Adipocyte (in vitro differentiated cells): ENCODE data around the gene PDZD11.
"Not testable (repeated sequence)": the region's sequence is repeated elsewhere in the genome, so short reads cannot be mapped to it uniquely, and the experiment has no call there.

Experiments used
- DNase-seq: peaks from one replicate; pipeline ENCODE4 v3.0.0-alpha.2; 2015; ENCODE audit warnings: low read depth
- H3K27me3 ChIP-seq: replicated peaks from 2 replicates; pipeline ENCODE4 v1.7.0; 2013; ENCODE audit warnings: mild to moderate bottlenecking, low read length, moderate library complexity; ENCODE audit not compliant: control insufficient read depth, insufficient read depth
- H3K36me3 ChIP-seq: 2 replicates; pipeline ENCODE4 v1.7.0; 2013; ENCODE audit warnings: low read length, mild to moderate bottlenecking, moderate library complexity; ENCODE audit not compliant: control insufficient read depth, insufficient read depth, severe bottlenecking
- H3K4me1 ChIP-seq: 2 replicates; pipeline ENCODE4 v1.7.0; 2013; ENCODE audit warnings: mild to moderate bottlenecking, low read length, moderate library complexity; ENCODE audit not compliant: control insufficient read depth, insufficient read depth
- H3K4me3 ChIP-seq: 2 replicates; pipeline ENCODE4 v1.7.0; 2013; ENCODE audit warnings: mild to moderate bottlenecking, low read length, moderate library complexity
- H3K9ac ChIP-seq: 2 replicates; pipeline ENCODE4 v1.7.0; 2013; ENCODE audit warnings: mild to moderate bottlenecking, low read length, moderate library complexity
- H3K9me3 ChIP-seq: 2 replicates; pipeline ENCODE4 v1.7.0; 2013; ENCODE audit warnings: mild to moderate bottlenecking, low read length, moderate library complexity; ENCODE audit not compliant: control insufficient read depth

PDZD11 gene

DNA sequence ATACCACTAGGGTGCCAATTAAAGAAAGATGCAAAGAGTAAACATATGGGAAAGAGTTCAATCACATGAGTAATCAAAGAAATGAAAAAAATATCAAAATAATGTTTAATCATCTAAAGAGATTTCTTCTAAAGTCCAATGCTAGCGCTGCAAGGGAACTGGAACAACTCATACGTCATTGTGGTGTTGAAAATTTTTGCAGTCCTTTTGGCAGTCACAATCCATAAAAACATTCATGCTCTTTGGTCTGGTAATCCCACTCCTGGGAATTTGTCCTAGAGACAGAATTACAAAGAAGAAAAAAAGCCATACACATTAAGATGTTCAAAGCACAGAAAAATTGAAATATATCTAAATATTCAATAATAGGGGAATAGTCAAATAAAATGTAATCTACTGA, 34.3 kb downstream of the PDZD11 start:
- Histone ChIP-seq H3K9me3 (peaks cover 6% of the 10 kb centered on the region), H3K9ac (no peak overlapping the region), H3K4me3 (no peak overlapping the region), H3K27me3 (peaks cover 13% of the 10 kb centered on the region), H3K4me1 (peaks cover 25% of the 10 kb centered on the region), H3K36me3 (no peaks in the 10 kb centered on the region)
- DNase-seq, result no peak

DNA sequence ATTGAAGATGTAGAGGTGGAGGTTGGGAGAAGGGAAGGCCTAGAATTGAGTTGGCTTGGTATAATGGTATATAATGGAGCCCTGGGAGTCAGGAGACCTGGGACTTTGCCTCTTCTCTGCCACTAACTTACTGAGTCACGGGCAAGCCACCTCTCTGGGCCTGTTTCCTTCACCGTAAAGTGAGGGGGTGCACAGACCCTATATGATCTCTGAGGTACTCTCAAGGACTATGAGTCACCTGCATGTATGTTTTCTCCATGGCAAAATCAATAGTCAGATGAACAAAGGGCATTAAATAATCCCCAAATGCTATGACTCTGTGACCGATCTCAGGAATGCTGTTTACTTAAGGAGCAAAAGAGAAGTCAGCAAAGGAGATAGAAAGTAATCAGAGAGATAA, 34.8 kb downstream of the PDZD11 start:
- H3K9ac ChIP-seq, result no peak overlapping the region
- H3K27me3 ChIP-seq, result peaks cover 13% of the 10 kb centered on the region
- DNase-seq, result no peak
- no peak overlapping the region for H3K4me3 ChIP-seq
- peaks cover 25% of the 10 kb centered on the region for H3K4me1 ChIP-seq
- H3K36me3 ChIP-seq, result no peaks in the 10 kb centered on the region
- peaks cover 6% of the 10 kb centered on the region for H3K9me3 ChIP-seq

DNA sequence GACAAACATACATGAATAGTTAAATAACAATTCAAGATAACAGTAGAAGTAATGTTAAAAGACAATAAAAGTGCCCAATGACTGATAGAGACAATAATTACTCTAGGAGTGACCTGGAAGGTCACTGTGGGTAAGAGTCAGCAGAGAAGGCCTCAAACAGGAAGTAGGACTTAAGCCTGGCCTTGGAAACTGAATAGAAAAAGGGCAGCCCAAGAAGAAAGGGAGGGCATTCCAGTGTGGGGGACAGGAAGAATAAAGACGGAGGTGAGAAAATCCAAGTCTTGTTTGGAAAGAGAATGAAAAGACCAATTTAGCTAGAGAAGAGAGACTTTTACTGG, 35.7 kb downstream of the PDZD11 start:
- Histone ChIP-seq H3K9me3 (peaks cover 6% of the 10 kb centered on the region), H3K4me3 (no peak overlapping the region), H3K4me1 (peaks cover 25% of the 10 kb centered on the region), H3K36me3 (no peaks in the 10 kb centered on the region), H3K9ac (no peak overlapping the region), H3K27me3 (peaks cover 13% of the 10 kb centered on the region)
- DNase-seq, result no peak

DNA sequence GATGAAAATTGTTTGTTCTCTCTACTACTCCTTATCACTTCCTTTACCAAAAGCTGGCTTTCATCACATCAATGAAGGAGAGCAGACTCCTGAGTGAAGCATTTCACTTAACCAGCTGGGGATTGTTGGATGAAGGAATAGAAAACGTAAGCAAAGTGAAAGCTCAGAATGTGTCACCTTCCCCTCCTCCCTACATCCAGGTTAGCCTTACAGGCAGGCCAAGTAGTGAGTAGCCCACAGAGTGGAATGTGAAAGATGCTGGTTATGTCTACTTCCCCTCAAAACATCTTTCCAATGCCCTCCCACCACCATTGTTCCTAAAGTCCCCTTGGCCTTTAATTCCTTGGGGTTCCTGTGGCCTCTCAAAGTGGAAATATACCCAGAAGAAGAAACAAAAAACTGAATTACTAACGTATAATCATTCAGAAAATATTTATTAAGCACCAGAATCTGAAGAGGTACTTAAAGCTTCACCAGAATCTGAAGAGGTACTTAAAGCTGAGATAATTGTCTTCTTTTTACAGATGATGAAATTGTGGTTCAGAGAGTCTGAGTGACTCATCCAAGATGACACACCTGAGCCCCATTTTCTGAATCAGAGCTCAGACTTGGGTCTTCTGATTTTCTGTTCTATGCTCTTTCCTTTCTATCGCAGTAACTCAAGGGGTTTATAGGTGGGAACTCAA, 36.2 kb downstream of the PDZD11 start:
- Histone ChIP-seq H3K4me1 (peaks cover 25% of the 10 kb centered on the region), H3K36me3 (no peaks in the 10 kb centered on the region), H3K27me3 (peaks cover 16% of the 10 kb centered on the region), H3K9me3 (peaks cover 6% of the 10 kb centered on the region), H3K4me3 (no peak overlapping the region), H3K9ac (no peak overlapping the region)
- no peak for DNase-seq

DNA sequence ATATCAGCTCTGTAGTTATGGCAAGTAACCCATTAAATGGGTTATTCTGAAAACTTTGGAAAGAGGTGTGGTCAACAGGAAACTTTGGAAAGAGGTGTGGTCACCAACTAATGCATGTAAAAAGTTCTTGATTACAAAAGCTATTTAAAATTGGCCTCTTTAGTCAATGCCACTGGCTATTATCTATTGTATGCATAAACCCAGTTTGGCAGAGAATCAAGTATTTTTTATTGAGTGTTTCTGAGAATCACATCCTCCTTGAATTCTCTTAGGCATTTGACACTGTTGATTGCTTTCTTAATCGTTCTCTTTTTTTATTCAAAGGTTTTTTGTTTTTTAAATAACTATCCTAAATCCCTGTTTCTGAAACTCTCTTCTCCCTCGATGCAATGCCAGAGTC, 37.2 kb downstream of the PDZD11 start:
- peaks cover 25% of the 10 kb centered on the region for H3K4me1 ChIP-seq
- H3K27me3 ChIP-seq, result peaks cover 10% of the 10 kb centered on the region
- no peaks in the 10 kb centered on the region for H3K36me3 ChIP-seq
- H3K4me3 ChIP-seq, result no peak overlapping the region
- no peak for DNase-seq
- no peak overlapping the region for H3K9ac ChIP-seq
- peaks cover 6% of the 10 kb centered on the region for H3K9me3 ChIP-seq

DNA sequence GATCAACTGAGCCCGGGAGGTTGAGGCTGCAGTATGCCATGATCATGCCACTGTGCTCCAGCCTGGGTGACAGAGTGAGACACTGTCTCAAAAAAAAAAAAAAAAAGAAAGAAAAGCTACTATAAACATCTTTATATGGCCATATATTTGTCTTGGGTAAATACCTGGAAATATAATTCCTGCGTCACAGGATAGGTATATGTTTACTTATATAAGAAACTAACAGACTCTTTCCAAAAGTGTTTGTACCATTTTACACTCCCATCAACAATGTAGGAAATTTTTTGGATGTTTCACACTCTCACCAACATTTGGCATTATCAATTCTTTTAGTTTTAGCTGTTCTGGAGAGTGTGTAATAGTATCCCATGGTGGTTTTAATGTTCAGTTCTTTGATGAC, 42.5 kb downstream of the PDZD11 start:
- H3K9me3 ChIP-seq, result peaks cover 3% of the 10 kb centered on the region
- no peak for DNase-seq
- peaks cover 7% of the 10 kb centered on the region for H3K4me1 ChIP-seq
- H3K36me3 ChIP-seq, result no peaks in the 10 kb centered on the region
- no peak overlapping the region for H3K4me3 ChIP-seq
- H3K9ac ChIP-seq, result no peak overlapping the region
- H3K27me3 ChIP-seq, result peaks cover 6% of the 10 kb centered on the region

DNA sequence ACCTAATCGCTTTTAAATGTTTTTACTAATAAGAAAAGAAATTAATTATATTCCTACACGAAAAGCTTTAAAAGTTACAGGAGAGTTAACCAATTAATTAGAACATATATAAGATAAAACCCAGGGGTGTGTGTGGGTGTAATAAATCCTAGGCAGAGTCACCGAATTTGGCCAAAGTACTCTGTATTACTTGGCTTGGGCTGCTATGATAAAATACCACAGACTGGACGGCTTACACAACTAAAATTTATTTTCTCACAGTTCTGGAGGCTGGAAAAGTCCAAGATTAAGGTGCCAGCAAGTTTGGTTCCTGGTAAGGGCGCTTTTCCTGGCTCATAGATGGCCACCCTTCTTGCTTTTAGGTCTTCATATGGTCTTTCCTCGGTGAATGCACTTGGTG, 44.8 kb downstream of the PDZD11 start:
- Histone ChIP-seq H3K9ac (no peak overlapping the region), H3K27me3 (peaks cover 13% of the 10 kb centered on the region), H3K36me3 (no peaks in the 10 kb centered on the region), H3K9me3 (no peaks in the 10 kb centered on the region), H3K4me3 (no peak overlapping the region), H3K4me1 (peaks cover 7% of the 10 kb centered on the region)
- no peak for DNase-seq

DNA sequence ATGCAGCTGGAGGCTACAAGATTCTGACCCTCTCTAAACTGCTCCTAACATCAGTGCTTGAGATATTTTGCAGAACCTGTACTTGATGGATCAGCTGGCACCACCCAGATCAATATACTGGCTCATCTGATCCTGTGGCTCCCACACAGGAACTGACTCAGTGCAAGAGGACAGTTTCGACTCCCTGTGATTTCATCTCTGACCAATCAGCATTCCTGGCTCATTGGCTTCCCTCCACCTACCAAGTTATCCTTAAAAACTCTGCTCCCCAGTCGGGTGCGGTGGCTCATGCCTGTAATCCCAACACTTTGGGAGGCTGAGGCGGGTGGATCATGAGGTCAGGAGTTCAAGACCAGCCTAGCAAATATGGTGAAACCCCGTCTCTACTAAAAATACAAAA, 46.1 kb downstream of the PDZD11 start:
- H3K36me3 ChIP-seq, DNase-seq, H3K9ac ChIP-seq, H3K9me3 ChIP-seq, H3K4me3 ChIP-seq, H3K4me1 ChIP-seq: not testable (repeated sequence)
- H3K27me3 ChIP-seq, result peaks cover 14% of the 10 kb centered on the region

DNA sequence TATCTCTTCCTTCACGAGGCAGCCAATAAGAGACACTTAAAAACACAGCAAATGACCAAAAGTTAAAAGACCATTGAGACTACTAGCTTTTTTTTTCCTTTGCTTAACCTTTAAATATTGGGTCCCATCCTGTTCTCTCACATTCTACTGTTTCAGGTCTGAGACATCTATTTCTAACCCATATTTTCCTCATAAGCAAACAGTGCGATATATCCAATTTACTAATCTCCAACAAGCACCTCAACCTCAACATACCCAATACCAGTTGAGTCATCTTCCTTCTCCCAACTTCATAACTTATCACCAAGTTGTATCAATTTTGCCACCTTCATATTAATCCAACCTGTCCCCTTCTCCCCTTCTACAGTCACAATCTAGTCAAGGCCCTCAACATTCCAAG, 48.2 kb downstream of the PDZD11 start:
- Histone ChIP-seq H3K9ac (no peak overlapping the region), H3K9me3 (no peaks in the 10 kb centered on the region), H3K36me3 (no peaks in the 10 kb centered on the region), H3K4me1 (peaks cover 7% of the 10 kb centered on the region), H3K4me3 (no peak overlapping the region), H3K27me3 (peaks cover 21% of the 10 kb centered on the region)
- no peak for DNase-seq

DNA sequence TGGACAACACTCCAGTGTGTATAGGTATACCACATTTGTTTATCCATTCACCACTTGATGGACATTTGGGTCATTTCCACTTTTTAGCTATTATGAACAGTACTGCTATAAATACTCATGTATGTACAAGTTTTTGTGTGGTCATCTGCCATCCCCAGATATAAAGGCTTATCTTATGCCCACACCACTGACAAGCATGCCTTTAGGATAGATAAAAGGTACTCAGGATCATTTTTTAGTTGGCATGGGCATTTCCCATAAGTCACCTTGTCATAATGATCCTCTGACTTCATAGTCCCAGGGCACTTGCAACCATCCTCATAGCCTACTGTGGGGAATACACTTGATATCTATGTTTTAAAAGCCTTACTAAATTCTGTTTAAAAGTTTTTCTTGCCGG, 49.0 kb downstream of the PDZD11 start:
- Histone ChIP-seq H3K4me1 (peaks cover 7% of the 10 kb centered on the region), H3K9ac (no peak overlapping the region), H3K36me3 (no peaks in the 10 kb centered on the region), H3K27me3 (peaks cover 29% of the 10 kb centered on the region), H3K9me3 (peaks cover 3% of the 10 kb centered on the region), H3K4me3 (no peak overlapping the region)
- no peak for DNase-seq
